ENCODE measurements around the gene GPHA2.

The GPHA2 gene

GRCh38 chr11:64891880-64892279 is 43.8 kb downstream of the GPHA2 start:
- Mint-ChIP-seq H3K4me3 (no peak overlapping the region), H3K4me1 (peaks cover 31% of the 10 kb centered on the region), H3K27me3 (no peaks in the 10 kb centered on the region), H3K27ac (peak overlapping the region in 1 of 2 donors; percentile 42), H3K9me3 (no peaks in the 10 kb centered on the region)
- DNase-seq (no peak), ATAC-seq (no peak)

GRCh38 chr11:64891215-64891848 is 44.4 kb downstream of the GPHA2 start:
- ATAC-seq (no peak), DNase-seq (no peak)
- Mint-ChIP-seq H3K4me1 (peaks cover 31% of the 10 kb centered on the region), H3K4me3 (no peak overlapping the region), H3K27ac (peak overlapping the region in 1 of 2 donors; percentile 7), H3K27me3 (no peaks in the 10 kb centered on the region), H3K9me3 (no peaks in the 10 kb centered on the region)

GRCh38 chr11:64890522-64890939 is 45.2 kb downstream of the GPHA2 start:
- H3K27ac Mint-ChIP-seq, result peak overlapping the region; percentile 66 to 80
- peaks cover 39% of the 10 kb centered on the region for H3K4me1 Mint-ChIP-seq
- ATAC-seq (no peak), DNase-seq (no peak)
- H3K27me3 Mint-ChIP-seq, result no peaks in the 10 kb centered on the region
- H3K9me3 Mint-ChIP-seq, result no peaks in the 10 kb centered on the region
- no peak overlapping the region for H3K4me3 Mint-ChIP-seq

- no peaks in the 10 kb centered on the region for H3K27me3 Mint-ChIP-seq
- H3K4me1 Mint-ChIP-seq, result peaks cover 48% of the 10 kb centered on the region
- no peaks in the 10 kb centered on the region for H3K9me3 Mint-ChIP-seq
- H3K27ac Mint-ChIP-seq, result peak overlapping the region in 1 of 2 donors; percentile 48
- H3K4me3 Mint-ChIP-seq, result no peak overlapping the region
- DNase-seq (no peak), ATAC-seq (no peak)
Observed at GRCh38 chr11:64888729-64889511, 46.8 kb downstream of the GPHA2 start.

- Mint-ChIP-seq H3K9me3 (no peaks in the 10 kb centered on the region), H3K27ac (no peak overlapping the region), H3K4me3 (peak overlapping the region; percentile 72 to 87), H3K4me1 (peaks cover 49% of the 10 kb centered on the region), H3K27me3 (no peaks in the 10 kb centered on the region)
- ATAC-seq (no peak), DNase-seq (no peak)
Observed at GRCh38 chr11:64888406-64888728, 47.3 kb downstream of the GPHA2 start.

- Mint-ChIP-seq H3K4me1 (peaks cover 49% of the 10 kb centered on the region), H3K27me3 (no peaks in the 10 kb centered on the region), H3K27ac (peak overlapping the region in 1 of 2 donors; percentile 84), H3K9me3 (no peaks in the 10 kb centered on the region), H3K4me3 (peak overlapping the region; percentile 72 to 87)
- ATAC-seq (peak; percentile 88), DNase-seq (peak; percentile 85)
Observed at GRCh38 chr11:64887757-64888405, 47.8 kb downstream of the GPHA2 start.

GRCh38 chr11:64887234-64887756 is 48.4 kb downstream of the GPHA2 start:
- H3K27ac Mint-ChIP-seq, result no peak overlapping the region
- peak overlapping the region; percentile 54 to 56 for H3K4me3 Mint-ChIP-seq
- no peaks in the 10 kb centered on the region for H3K9me3 Mint-ChIP-seq
- H3K4me1 Mint-ChIP-seq, result peaks cover 51% of the 10 kb centered on the region
- ATAC-seq, result no peak
- no peaks in the 10 kb centered on the region for H3K27me3 Mint-ChIP-seq
- no peak for DNase-seq

GRCh38 chr11:64885367-64886286 is 50.1 kb downstream of the GPHA2 start:
- H3K4me1 Mint-ChIP-seq, result peaks cover 68% of the 10 kb centered on the region

More at GRCh38 chr11:64885367-64886286, 50.1 kb downstream of the GPHA2 start:
- no peak for DNase-seq
- H3K9me3 Mint-ChIP-seq, result no peaks in the 10 kb centered on the region
- H3K4me3 Mint-ChIP-seq, result peak overlapping the region; percentile 17 to 59
- H3K27me3 Mint-ChIP-seq, result no peaks in the 10 kb centered on the region
- peak overlapping the region; percentile 3 to 74 for H3K27ac Mint-ChIP-seq
- peak; percentile 76 for ATAC-seq

Data from stimulated activated naive CD8-positive, alpha-beta T cell treated with anti-CD3 and anti-CD28 coated beads, Interleukin-15, amount 100 ng/mL, for 72 hours (primary cell).